ENCODE results near the gene PLXNA4.

Gene PLXNA4

GRCh38 chr7:132117181-132117580 is 459.1 kb downstream of the PLXNA4 start:
- no peak for DNase-seq (ENCODE audit: low read depth in 3 of 3)

GRCh38 chr7:132116369-132116768 is 459.9 kb downstream of the PLXNA4 start:
- DNase-seq (ENCODE audit: low read depth in 3 of 3), result no peak

GRCh38 chr7:132115758-132116157 is 460.5 kb downstream of the PLXNA4 start:
- no peak for DNase-seq (ENCODE audit: low read depth in 3 of 3)

- DNase-seq (ENCODE audit: low read depth in 3 of 3), result no peak
These were observed 461.2 kb downstream of the PLXNA4 start for GRCh38 chr7:132115028-132115427.

GRCh38 chr7:132114411-132114810 is 461.9 kb downstream of the PLXNA4 start:
- DNase-seq (ENCODE audit: low read depth in 3 of 3), result no peak

- no peak for DNase-seq (ENCODE audit: low read depth in 3 of 3)
These were observed 462.5 kb downstream of the PLXNA4 start for GRCh38 chr7:132113536-132114371.

- no peak for DNase-seq (ENCODE audit: low read depth in 3 of 3)
These were observed 463.6 kb downstream of the PLXNA4 start for GRCh38 chr7:132112657-132113056.

GRCh38 chr7:132112106-132112505 is 464.2 kb downstream of the PLXNA4 start:
- no peak for DNase-seq (ENCODE audit: low read depth in 3 of 3)

GRCh38 chr7:132110692-132111091 is 465.6 kb downstream of the PLXNA4 start:
- no peak for DNase-seq (ENCODE audit: low read depth in 3 of 3)

GRCh38 chr7:132109769-132110168 is 466.5 kb downstream of the PLXNA4 start:
- DNase-seq (ENCODE audit: low read depth in 3 of 3), result no peak

- DNase-seq (ENCODE audit: low read depth in 3 of 3), result no peak
These were observed 467.7 kb downstream of the PLXNA4 start for GRCh38 chr7:132108563-132108962.

- DNase-seq (ENCODE audit: low read depth in 3 of 3), result no peak
These were observed 469.8 kb downstream of the PLXNA4 start for GRCh38 chr7:132106491-132106890.

- DNase-seq (ENCODE audit: low read depth in 3 of 3), result no peak
These were observed 471.2 kb downstream of the PLXNA4 start for GRCh38 chr7:132105096-132105495.

GRCh38 chr7:132103718-132104117 is 472.6 kb downstream of the PLXNA4 start:
- no peak for DNase-seq (ENCODE audit: low read depth in 3 of 3)

GRCh38 chr7:132102942-132103341 is 473.3 kb downstream of the PLXNA4 start:
- no peak for DNase-seq (ENCODE audit: low read depth in 3 of 3)

GRCh38 chr7:132102391-132102790 is 473.9 kb downstream of the PLXNA4 start:
- no peak for DNase-seq (ENCODE audit: low read depth in 3 of 3)

GRCh38 chr7:132100981-132101380 is 475.3 kb downstream of the PLXNA4 start:
- no peak for DNase-seq (ENCODE audit: low read depth in 3 of 3)

GRCh38 chr7:132100483-132100882 is 475.8 kb downstream of the PLXNA4 start:
- no peak for DNase-seq (ENCODE audit: low read depth in 3 of 3)

GRCh38 chr7:132099163-132099562 is 477.1 kb downstream of the PLXNA4 start:
- DNase-seq (ENCODE audit: low read depth in 3 of 3), result no peak

- no peak for DNase-seq (ENCODE audit: low read depth in 3 of 3)
These were observed 477.9 kb downstream of the PLXNA4 start for GRCh38 chr7:132098327-132098726.

GRCh38 chr7:132097550-132098134 is 478.6 kb downstream of the PLXNA4 start:
- no peak for DNase-seq (ENCODE audit: low read depth in 3 of 3)

GRCh38 chr7:132095111-132095765 is 481.0 kb downstream of the PLXNA4 start:
- DNase-seq (ENCODE audit: low read depth in 3 of 3), result no peak

GRCh38 chr7:132092106-132092505 is 484.2 kb downstream of the PLXNA4 start:
- no peak for DNase-seq (ENCODE audit: low read depth in 3 of 3)
